Hepatocyte (in vitro differentiated cells): ENCODE results near the gene DPYSL3.

Source experiments
- EZH2 ChIP-seq: fragments of 200-600 bp; sonication (generic); IDR thresholded peaks from 2 replicates; pipeline ENCODE4 v1.6.1; 2016; ENCODE audit warnings: antibody characterized with exemption, mild to moderate bottlenecking, borderline replicate concordance
- EZH2phosphoT487 ChIP-seq: fragments of 200-600 bp; sonication (generic); IDR thresholded peaks from one replicate; pipeline ENCODE4 v1.6.1; 2018; ENCODE audit warnings: antibody characterized with exemption, mild to moderate bottlenecking, low read depth, moderate library complexity; ENCODE audit not compliant: unreplicated experiment, severe bottlenecking
- TF ChIP-seq, protein P1 (sequence below): fragments of 200-600 bp; sonication (generic); IDR thresholded peaks from 2 replicates; pipeline ENCODE4 v1.5.1; 2016; ENCODE audit warnings: antibody characterized with exemption, mild to moderate bottlenecking; ENCODE audit not compliant: poor library complexity

DNA sequence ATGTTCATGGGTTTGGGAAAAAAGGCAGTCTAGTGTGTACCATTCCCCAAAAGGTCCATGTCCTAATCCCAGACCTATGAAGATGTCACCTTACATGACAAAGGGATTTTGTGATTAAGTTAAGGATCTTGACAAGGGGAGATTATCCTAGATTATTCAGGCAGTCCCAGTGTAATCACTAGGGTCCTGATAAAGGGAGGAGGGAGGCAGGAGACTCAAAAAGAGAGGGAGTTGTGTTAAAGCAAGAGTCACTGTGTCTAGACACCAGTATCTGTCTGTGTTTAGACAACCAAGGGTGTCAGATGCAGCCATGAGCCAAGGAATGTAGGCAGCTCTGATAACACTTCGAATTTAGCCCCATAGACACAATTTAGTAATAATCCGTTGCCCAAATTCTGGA lies 49.5 kb downstream of the DPYSL3 start:
- TF ChIP-seq, protein P1, sequence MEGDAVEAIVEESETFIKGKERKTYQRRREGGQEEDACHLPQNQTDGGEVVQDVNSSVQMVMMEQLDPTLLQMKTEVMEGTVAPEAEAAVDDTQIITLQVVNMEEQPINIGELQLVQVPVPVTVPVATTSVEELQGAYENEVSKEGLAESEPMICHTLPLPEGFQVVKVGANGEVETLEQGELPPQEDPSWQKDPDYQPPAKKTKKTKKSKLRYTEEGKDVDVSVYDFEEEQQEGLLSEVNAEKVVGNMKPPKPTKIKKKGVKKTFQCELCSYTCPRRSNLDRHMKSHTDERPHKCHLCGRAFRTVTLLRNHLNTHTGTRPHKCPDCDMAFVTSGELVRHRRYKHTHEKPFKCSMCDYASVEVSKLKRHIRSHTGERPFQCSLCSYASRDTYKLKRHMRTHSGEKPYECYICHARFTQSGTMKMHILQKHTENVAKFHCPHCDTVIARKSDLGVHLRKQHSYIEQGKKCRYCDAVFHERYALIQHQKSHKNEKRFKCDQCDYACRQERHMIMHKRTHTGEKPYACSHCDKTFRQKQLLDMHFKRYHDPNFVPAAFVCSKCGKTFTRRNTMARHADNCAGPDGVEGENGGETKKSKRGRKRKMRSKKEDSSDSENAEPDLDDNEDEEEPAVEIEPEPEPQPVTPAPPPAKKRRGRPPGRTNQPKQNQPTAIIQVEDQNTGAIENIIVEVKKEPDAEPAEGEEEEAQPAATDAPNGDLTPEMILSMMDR: no peak
- TF ChIP-seq EZH2phosphoT487: no peak
- no peak for TF ChIP-seq EZH2
